GM18951 (cell line): ENCODE data around the gene SKAP1.

Experiments
- POLR2A ChIP-seq: IDR thresholded peaks from 4 replicates; pipeline ENCODE4 v1.6.1; 2011; ENCODE audit warnings: mild to moderate bottlenecking; ENCODE audit not compliant: insufficient read length, insufficient read depth; ENCODE audit errors: extremely low read depth
- in situ Hi-C: fragments of 300-500 bp; cut with MboI; formaldehyde crosslinking; loops from one replicate; pipeline ENCODE4 v1.12.0; 2022; ENCODE audit warnings: low sequenced_read_pairs, mixed read lengths, inconsistent platforms; ENCODE audit not compliant: unreplicated experiment

SKAP1 gene

DNA sequence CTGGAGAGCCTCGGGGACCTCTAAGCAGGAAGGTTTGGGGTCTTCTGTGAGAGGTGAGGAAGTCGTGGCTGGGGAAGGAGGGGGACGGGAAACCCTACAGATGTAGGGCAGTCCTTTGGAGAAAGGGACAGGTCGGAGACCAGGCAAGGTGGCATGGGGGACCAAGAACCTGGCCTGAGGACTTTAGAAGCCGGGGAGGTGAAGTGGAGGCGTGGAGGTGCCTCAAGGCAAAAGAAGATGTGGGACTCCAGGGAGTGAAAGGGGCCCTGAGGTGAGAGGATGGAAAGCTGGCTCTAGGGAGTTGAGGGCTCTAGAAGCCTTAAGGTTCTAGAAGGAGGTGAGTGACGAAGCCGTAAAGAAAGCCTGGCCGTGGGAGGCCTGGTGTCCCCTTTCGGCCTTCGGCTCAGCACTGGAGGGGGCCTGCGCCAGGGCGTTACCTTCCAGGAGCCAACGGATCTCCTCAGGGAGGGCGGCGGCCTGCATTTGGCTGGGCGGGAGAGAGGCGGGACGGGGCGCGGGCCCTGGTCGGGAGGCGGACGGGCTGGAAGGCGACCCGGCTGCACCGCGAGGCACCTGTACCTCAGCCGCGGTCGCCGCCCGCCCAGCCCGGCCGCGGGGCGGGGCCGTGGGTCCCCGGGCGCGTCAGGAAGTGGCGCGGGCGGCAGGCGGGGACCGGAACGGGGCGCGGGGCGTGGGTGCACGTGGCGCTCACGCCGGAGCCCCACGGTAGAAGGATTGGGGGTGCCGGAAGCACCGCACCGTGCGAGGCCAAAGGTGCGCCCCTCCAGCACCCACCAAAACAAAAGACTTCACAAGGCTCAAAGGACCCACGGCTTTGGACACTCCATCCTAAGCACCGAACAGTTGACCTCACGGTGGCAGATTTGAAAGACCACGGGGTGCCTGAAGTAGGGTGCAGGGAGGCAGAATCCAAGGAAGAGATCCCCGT lies at the start of gene SKAP1:
TSS of gene SKAP1 (minus strand) at position 577 of the 949 bp plus-strand sequence.
- peak; percentile 84 for TF ChIP-seq POLR2A
- in situ Hi-C loops = no loop called here

DNA sequence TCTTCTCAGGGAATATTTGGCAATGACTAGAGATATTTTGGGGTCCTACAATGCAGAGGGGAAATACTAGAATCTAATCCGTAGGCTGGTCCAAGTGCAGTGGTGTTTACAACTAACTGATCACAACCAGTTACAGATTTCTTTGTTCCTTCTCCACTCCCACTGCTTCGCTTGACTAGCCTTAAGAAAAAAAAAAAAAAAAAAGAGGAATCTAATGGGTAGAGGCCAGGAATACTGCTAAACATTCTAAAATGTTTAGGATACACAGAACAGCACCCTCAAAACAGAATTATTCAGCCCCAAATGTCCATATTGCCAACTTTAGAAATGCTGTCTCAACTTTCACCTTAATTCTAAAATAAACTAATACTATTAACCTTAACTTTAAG lies 49.0 kb upstream of the SKAP1 start:
- TF ChIP-seq POLR2A = no peak
- in situ Hi-C loops = no loop called here

DNA sequence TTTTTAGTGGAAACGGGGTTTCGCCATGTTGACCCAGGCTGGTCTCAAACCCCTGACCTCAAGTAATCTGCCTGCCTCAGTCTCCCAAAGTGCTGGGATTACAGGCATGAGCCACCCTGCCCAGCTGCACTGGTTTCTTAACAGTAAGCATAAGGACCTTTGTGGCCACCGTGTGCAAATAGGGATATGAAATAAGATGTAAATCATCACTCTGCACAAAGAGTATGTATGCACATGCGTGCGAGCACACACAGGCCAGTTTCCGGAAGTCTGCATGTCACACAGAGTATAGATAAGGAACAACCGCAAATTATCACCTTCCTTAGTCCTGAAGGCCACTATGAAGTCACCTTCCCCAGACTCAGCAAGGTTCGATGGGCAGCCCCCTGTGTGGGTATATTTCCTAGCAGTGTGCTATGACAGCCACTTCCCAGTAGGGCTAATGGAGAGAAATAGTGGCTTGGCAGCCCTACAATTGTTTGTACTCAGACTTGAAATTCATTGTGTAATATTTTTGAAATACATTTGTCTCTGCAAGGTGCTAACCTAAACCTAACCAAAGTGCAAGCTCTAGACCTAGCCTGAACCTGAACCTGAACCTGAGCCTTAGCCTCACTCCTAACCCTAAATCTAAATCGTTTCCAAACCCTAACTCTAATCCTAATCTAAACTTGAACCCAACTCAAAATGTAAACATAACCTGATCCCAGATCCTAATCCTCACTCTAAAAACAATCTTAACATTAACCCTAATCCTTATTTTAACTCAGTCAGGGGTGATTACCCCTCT lies 48.4 kb upstream of the SKAP1 start:
- TF ChIP-seq POLR2A = no peak

DNA sequence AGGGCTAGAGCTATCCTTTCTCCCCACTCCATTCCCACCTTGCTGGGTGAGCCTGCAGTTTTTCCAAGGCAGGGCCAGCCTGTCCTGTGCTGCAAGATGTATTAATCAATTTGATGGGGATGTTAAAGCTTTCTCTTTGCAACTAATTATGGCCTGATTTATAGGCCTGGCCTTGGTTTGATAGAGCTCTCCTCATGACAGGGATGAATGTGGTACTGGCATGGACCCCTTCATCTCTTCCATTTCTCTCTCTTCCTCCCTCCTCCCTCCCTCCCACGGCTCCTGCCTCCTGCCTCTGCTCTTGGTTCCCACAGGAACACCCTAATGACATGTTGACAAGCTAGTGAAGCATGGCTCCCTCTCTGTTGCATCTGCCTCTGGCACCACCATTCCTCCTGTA lies 47.2 kb upstream of the SKAP1 start:
- TF ChIP-seq POLR2A = no peak

More for the DNA sequence above, 48.4 kb upstream of the SKAP1 start:
- in situ Hi-C loops = no loop called here

DNA sequence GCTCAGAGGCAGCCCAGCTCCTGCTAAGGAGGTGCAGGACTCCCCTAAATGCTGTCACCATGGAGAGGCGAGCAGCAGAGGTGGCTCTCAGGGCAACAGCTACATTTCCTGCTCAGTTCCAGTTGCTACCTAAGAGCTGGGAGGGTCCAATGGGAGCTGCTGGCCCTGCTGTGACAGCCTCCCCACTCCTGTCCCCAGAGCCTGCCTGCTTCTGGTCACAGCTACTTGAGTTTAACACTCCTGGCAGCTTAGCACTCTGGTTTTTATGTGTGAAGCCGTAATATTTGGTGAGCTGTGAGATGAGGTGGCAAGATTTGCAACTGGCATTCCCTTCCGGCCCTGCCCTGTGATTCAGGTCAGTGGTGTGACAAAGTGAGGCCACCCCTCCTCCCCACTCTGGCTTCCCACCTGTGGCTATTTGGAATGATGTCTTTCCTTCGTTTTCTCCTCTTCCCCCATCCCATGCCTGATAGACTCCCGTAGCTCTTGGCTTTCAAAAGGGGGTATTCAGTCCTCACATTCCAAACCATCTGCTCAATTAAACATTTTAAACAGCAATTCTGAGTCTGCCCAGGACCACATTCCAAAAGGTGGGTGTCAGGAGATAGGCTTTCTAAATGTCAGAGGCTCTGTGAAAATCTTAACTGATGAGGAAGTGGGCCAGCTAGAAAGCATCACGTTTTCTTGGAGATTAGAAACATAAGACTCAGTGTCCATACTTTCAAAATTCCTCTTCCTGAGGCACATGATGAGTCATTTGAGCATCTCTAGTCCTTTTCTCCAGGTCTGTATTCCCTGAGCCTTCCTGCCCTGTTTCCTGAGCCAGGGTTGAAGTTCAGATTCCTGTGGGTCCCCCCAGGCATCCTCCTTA lies 42.6 kb upstream of the SKAP1 start:
- TF ChIP-seq POLR2A = no peak
- in situ Hi-C loops = no loop called here

More for the DNA sequence above, 47.2 kb upstream of the SKAP1 start:
- in situ Hi-C loops = no loop called here

DNA sequence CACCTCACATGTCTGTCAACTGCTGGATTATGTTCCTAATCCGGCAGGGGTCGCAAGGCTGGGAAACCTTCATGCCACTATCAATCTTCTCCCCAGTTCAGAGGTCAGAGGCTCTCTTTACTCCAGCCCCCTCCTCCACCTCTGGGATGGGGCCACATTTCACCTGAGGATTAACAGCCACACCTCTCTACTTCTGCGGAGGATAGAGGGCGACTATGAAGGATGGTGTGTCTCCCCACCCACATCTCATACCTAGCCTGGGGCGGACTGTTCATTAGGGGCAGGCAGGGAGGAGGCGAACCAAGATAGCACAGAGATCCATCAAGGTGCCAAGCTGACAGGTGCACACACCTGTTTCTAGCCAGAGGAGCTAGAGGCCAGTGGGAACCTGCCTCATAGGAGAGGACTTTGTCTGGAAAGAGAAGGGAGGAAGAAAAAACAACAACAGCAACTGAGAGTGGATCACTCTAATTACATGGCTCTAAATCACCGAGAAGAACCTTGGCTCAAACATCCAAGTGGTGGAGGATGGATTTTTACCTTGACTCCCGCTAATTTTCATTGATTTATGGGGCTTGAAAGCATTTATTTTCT lies 41.9 kb upstream of the SKAP1 start:
- no peak for TF ChIP-seq POLR2A

DNA sequence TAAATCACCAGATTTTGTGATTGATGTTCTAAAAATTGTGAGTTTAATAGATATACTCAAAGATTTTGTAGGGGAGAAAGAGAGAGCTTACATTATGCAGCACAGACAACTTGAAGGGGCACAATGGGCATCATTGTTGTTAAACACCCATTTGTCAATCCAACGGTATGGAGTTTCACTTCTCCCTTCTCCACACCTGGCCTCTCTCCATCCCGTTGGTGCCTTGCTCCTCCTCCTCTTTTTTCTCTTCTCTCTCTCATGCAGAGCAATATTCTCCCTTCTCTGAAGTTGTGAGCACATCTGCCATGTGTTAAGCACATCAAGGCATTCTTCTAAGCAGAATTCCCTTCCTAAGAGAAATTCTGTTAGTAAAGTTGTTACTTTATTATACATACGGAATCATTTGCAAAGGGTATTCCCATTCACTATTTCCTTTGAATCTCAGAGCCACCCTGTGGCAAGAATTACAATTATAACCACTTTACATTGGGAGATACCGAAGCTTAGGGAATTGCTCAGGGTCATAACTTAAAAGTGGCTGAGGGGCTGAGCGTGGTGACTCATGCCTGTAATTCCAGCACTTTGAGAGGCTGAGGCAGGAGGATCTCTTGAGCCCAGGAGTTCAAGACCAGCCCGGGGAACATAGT lies 40.5 kb upstream of the SKAP1 start:
- no peak for TF ChIP-seq POLR2A
- in situ Hi-C loops = no loop called here

More for the DNA sequence above, 41.9 kb upstream of the SKAP1 start:
- in situ Hi-C loops = no loop called here

DNA sequence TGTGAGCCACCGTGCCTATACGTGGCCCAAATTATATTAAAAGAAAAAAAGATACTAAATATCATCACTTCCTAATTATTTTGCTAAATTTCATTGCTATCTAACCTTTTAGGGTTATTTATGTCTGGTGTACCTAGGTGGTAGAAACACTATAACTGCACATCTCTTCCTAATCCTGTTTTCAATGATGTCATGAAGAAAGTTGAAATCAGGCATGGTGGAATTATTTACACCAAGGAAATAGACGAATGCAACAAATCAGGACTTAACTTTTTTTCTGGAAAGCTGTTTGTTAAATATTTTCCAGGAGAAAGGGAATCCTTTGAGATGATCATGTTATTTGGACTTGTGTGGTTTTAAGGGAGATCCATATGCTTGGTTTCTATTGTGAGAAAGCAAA lies 39.2 kb upstream of the SKAP1 start:
- no peak for TF ChIP-seq POLR2A
- in situ Hi-C loops = no loop called here

DNA sequence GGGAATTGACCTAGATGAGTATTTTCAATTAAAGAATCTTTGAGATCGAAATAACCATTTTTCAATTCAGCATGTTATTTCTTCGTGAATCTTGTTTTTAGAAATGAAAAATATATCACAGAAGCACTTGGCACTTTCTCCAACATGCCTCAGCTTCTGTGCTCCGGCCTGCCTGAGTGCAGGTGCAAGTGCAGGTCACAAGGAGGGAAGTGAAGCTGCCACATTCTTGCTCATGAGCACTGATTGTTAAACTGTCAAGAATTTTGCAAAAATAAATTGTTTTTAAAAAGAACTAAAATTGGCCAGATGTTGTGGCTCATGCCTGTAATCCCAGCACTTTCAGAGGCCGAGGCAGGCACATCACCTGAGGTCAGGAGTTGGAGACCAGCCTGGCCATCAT lies 38.3 kb upstream of the SKAP1 start:
- TF ChIP-seq POLR2A = no peak
- in situ Hi-C loops = no loop called here

DNA sequence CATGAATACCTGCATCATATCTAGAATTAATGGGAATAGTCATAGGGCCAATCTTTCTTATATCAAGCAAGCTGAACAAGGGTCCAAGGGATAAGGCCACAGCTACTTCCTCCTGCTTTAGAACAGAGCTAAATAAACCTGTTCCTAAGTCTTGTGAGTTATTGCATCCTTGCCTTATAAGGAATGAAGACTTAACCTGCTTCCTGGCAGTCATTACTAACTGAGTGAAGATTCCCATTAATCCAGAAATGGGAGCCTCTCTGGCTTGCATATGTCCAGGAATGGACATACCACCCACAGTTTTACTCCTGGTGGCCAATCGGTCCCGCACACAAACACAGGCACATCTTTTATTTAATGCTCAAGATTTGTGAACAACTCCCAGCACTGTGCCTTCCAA lies 35.9 kb upstream of the SKAP1 start:
- in situ Hi-C loops = no loop called here
- TF ChIP-seq POLR2A = no peak

DNA sequence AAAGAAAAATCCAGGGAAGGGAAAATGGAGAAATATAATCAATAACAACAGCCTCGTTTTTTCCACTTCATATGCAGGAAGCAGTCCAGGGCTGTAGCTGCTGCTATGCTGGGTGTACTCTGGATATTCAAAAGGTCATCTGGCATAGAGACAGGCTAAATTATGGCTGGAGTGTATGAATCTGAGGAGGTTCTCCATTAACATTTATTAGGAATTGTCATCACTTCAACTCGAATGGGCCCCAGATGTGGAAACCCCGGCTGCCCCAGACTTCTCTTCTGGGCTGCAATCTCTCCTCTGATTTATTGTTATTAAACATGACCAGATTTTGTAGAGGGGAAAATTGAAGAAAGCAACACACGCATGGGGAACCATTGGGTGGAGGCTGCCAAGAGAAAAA lies 33.5 kb upstream of the SKAP1 start:
- in situ Hi-C loops = no loop called here

DNA sequence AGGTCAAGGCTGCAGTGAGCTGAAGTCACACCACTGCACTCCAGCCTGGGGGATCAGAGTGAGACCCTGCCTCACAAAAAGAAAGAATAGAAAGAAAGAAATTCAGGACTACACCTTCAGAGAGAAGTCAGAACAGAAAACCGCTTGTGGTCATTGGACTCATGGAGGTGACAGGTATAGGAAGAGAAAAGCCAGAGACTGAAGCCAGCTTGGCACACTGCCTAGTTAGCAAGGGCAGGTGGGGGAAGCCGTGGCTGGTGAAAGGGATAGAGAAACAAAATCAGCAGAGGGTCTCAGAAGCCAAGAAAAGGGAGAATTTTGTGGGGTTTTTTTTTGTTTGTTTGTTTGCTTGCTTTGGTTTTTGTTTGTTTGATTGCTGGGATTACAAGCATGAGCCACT lies 32.9 kb upstream of the SKAP1 start:
- no peak for TF ChIP-seq POLR2A
- in situ Hi-C loops = no loop called here

More for the DNA sequence above, 33.5 kb upstream of the SKAP1 start:
- TF ChIP-seq POLR2A = no peak
